HG03025 (cell line): ENCODE measurements around the gene ANKH.

ENCODE experiments used
- ATAC-seq: cut with Tn5 transposase; IDR thresholded peaks from one replicate; pipeline ENCODE4 v1.9.1; 2021; ENCODE audit warnings: mild to moderate bottlenecking, moderate library complexity; ENCODE audit not compliant: unreplicated experiment, low FRiP score

The ANKH gene

GRCh38 chr5:14723701-14724132, 147.9 kb downstream of the ANKH start:
- ATAC-seq: no peak

- ATAC-seq: no peak
Observed at GRCh38 chr5:14722923-14723322, 148.7 kb downstream of the ANKH start.

- no peak for ATAC-seq
Observed at GRCh38 chr5:14721990-14722656, 149.5 kb downstream of the ANKH start.

- no peak for ATAC-seq
Observed at GRCh38 chr5:14720236-14720923, 151.2 kb downstream of the ANKH start.

GRCh38 chr5:14718778-14719177, 152.8 kb downstream of the ANKH start:
- no peak for ATAC-seq

- ATAC-seq: no peak
Observed at GRCh38 chr5:14716755-14717752, 154.5 kb downstream of the ANKH start.

- no peak for ATAC-seq
Observed at GRCh38 chr5:14715481-14715880, 156.1 kb downstream of the ANKH start.

GRCh38 chr5:14714706-14715105, 156.9 kb downstream of the ANKH start:
- no peak for ATAC-seq

- ATAC-seq: no peak
Observed at GRCh38 chr5:14713476-14714390, 157.8 kb downstream of the ANKH start.

GRCh38 chr5:14712666-14713065, 158.9 kb downstream of the ANKH start:
- ATAC-seq: no peak

- no peak for ATAC-seq
Observed at GRCh38 chr5:14712131-14712530, 159.4 kb downstream of the ANKH start.

GRCh38 chr5:14710313-14710994, 161.1 kb downstream of the ANKH start:
- ATAC-seq: no peak

GRCh38 chr5:14708551-14708950, 163.0 kb downstream of the ANKH start:
- no peak for ATAC-seq

- ATAC-seq: no peak
Observed at GRCh38 chr5:14707811-14708390, 163.7 kb downstream of the ANKH start.

GRCh38 chr5:14706615-14707021, 165.0 kb downstream of the ANKH start:
- ATAC-seq: no peak

GRCh38 chr5:14705556-14705955, 166.0 kb downstream of the ANKH start:
- no peak for ATAC-seq

GRCh38 chr5:14702238-14702839, 169.2 kb downstream of the ANKH start:
- no peak for ATAC-seq

- no peak for ATAC-seq
Observed at GRCh38 chr5:14701556-14701955, 170.0 kb downstream of the ANKH start.
